A673 (cell line): Measurements from ENCODE around the gene B4GALT3. TPM values are rescaled to one million over a fixed set of nuclear protein-coding genes. Genes with fewer than 3 reads are reported as not detected.

Experiments used
- BruUV-seq: library from RNA; stranded (reverse); fragments of 400-500 nt; replicated peaks from 2 replicates; lab custom pipeline; 2021; lab: Mats Ljungman, UMichigan
- CTCF ChIA-PET: fragments of 300-600 bp; sonication (Branson Sonifier 250); formaldehyde crosslinking; loops from one replicate; lab custom pipeline; 2022; ENCODE audit warnings: antibody characterized with exemption; lab: Charles Lee
- POLR2A ChIA-PET: fragments of 300-600 bp; sonication (Branson Sonifier 250); formaldehyde crosslinking; loops from one replicate; lab custom pipeline; 2022; ENCODE audit warnings: antibody characterized with exemption; ENCODE audit not compliant: low non-redundant PET; lab: Charles Lee
- DNase-seq: peaks from one replicate; pipeline ENCODE4 v3.0.0-alpha.2; 2015; ENCODE audit warnings: low spot score
- H3K27ac ChIP-seq: fragments of 200-600 bp; sonication (generic); 2 replicates; pipeline ENCODE4 v1.5.1; 2016; ENCODE audit warnings: mixed run types, low read depth, mild to moderate bottlenecking, mixed read lengths, antibody characterized with exemption, low read length; ENCODE audit not compliant: poor library complexity, severe bottlenecking
- H3K27me3 ChIP-seq: fragments of 200-600 bp; sonication (generic); replicated peaks from 2 replicates; pipeline ENCODE4 v1.6.1; 2017; ENCODE audit warnings: mixed run types, low read depth, mild to moderate bottlenecking, mixed read lengths, antibody characterized with exemption, low read length; ENCODE audit not compliant: insufficient read depth, poor library complexity
- H3K36me3 ChIP-seq: fragments of 200-600 bp; sonication (generic); 2 replicates; pipeline ENCODE4 v1.6.1; 2016; ENCODE audit warnings: mixed run types, mild to moderate bottlenecking, mixed read lengths, antibody characterized with exemption, low read length; ENCODE audit not compliant: insufficient read depth, poor library complexity, severe bottlenecking
- H3K4me1 ChIP-seq: fragments of 200-600 bp; sonication (generic); 2 replicates; pipeline ENCODE4 v1.6.1; 2017; ENCODE audit warnings: mixed run types, mild to moderate bottlenecking, mixed read lengths, antibody characterized with exemption, low read length; ENCODE audit not compliant: insufficient read depth, poor library complexity, severe bottlenecking
- H3K4me3 ChIP-seq: fragments of 200-600 bp; sonication (generic); 2 replicates; pipeline ENCODE4 v1.5.1; 2016; ENCODE audit warnings: low read depth, mixed run types, mild to moderate bottlenecking, mixed read lengths, low read length; ENCODE audit not compliant: poor library complexity, severe bottlenecking
- H3K9me3 ChIP-seq: fragments of 200-600 bp; sonication (generic); 2 replicates; pipeline ENCODE4 v1.6.1; 2016; ENCODE audit warnings: mixed run types, low read depth, mild to moderate bottlenecking, mixed read lengths, antibody characterized with exemption, low read length; ENCODE audit not compliant: poor library complexity, severe bottlenecking
- CTCF ChIP-seq: fragments of 300-800, 200-600 bp; sonication (generic); conservative IDR thresholded peaks from 2 replicates; pipeline ENCODE4 v1.5.1; 2017; ENCODE audit warnings: low read depth, mild to moderate bottlenecking, antibody characterized with exemption, low read length, moderate library complexity, mixed read lengths
- EZH2 ChIP-seq: fragments of 200-600 bp; sonication (generic); IDR thresholded peaks from 2 replicates; pipeline ENCODE4 v1.6.1; 2017; ENCODE audit warnings: borderline replicate concordance, low read depth, mild to moderate bottlenecking, mixed read lengths, antibody characterized with exemption, low read length; ENCODE audit not compliant: poor library complexity, severe bottlenecking
- intact Hi-C: fragments of 100-400 bp; cut with micrococcal nuclease; formaldehyde crosslinking; loops from one replicate; pipeline ENCODE4 v1.10.0; 2022; ENCODE audit not compliant: unreplicated experiment
- total RNA-seq: library from RNA; stranded (reverse); gene quantifications from 2 replicates; pipeline ENCODE4 v1.2.3, GENCODE V29; 2021

Gene B4GALT3
- total RNA-seq, 1 experiment from 2014 or later, result 55.1 TPM

GRCh38 chr1:161179698-161180097 lies 2.4 kb upstream of the B4GALT3 start:
- no peak for DNase-seq
- POLR2A ChIA-PET, result no interaction called here
- H3K9me3 ChIP-seq, result no peaks in the 10 kb centered on the region
- no peaks in the 10 kb centered on the region for H3K27me3 ChIP-seq
- BruUV-seq, result no TSS peak
- H3K36me3 ChIP-seq, result peaks cover 6% of the 10 kb centered on the region
- peaks cover 15% of the 10 kb centered on the region for H3K4me1 ChIP-seq
- no peak overlapping the region for H3K27ac ChIP-seq
- CTCF ChIA-PET, result no interaction called here
- no peak overlapping the region for H3K4me3 ChIP-seq
- TF ChIP-seq CTCF (no peak), EZH2 (no peak)
- intact Hi-C loops, result loop anchor here (5.0 kb wide), 1 partner anchor 203 kb away; no protein-coding TSS in a partner anchor

- no peak for TF ChIP-seq CTCF
- no peak for TF ChIP-seq EZH2
- Histone ChIP-seq H3K36me3 (peaks cover 22% of the 10 kb centered on the region), H3K27ac (peak overlapping the region; percentile 87), H3K9me3 (no peaks in the 10 kb centered on the region), H3K4me3 (peak overlapping the region; percentile 78), H3K4me1 (peaks cover 15% of the 10 kb centered on the region), H3K27me3 (no peaks in the 10 kb centered on the region)
- no TSS peak for BruUV-seq
- POLR2A ChIA-PET, result interaction anchor here (1.5 kb wide), 1 partner anchor 24 kb away, joined by 5 read pairs; the partner anchor contains the start of gene NDUFS2
- DNase-seq, result no peak
- intact Hi-C loops, result no loop called here
- CTCF ChIA-PET, result no interaction called here
Measured at GRCh38 chr1:161177936-161178244, 583 bp upstream of the B4GALT3 start.

- no TSS peak for BruUV-seq
- H3K4me3 ChIP-seq, result peak overlapping the region; percentile 78
- POLR2A ChIA-PET, result interaction anchor here (1.5 kb wide), 1 partner anchor 26 kb away, joined by 5 read pairs; the partner anchor contains the start of gene NDUFS2
- CTCF ChIA-PET, result no interaction called here
- TF ChIP-seq EZH2, result no peak
- TF ChIP-seq CTCF, result no peak
- H3K36me3 ChIP-seq, result peaks cover 35% of the 10 kb centered on the region
- H3K4me1 ChIP-seq, result peaks cover 15% of the 10 kb centered on the region
- intact Hi-C loops, result no loop called here
- H3K27ac ChIP-seq, result peak overlapping the region; percentile 87
- no peaks in the 10 kb centered on the region for H3K27me3 ChIP-seq
- DNase-seq, result no peak
- no peaks in the 10 kb centered on the region for H3K9me3 ChIP-seq
Measured at GRCh38 chr1:161176468-161177111, 717 bp downstream of the B4GALT3 start.
